GM19372 (cell line): ENCODE data around the gene TM9SF3.
"Not testable (repeated sequence)": the region's sequence is repeated elsewhere in the genome, so short reads cannot be mapped to it uniquely, and the experiment has no call there.

Source experiments
- ATAC-seq: cut with Tn5 transposase; IDR thresholded peaks from one replicate; pipeline ENCODE4 v1.9.1; 2021; ENCODE audit warnings: mild to moderate bottlenecking, low read depth, moderate library complexity; ENCODE audit not compliant: unreplicated experiment

TM9SF3 gene

GRCh38 chr10:96606216-96606615 lies 19.4 kb upstream of the TM9SF3 start:
- no peak for ATAC-seq

- ATAC-seq: no peak
Observed at GRCh38 chr10:96600337-96600736, 13.5 kb upstream of the TM9SF3 start.

DNA sequence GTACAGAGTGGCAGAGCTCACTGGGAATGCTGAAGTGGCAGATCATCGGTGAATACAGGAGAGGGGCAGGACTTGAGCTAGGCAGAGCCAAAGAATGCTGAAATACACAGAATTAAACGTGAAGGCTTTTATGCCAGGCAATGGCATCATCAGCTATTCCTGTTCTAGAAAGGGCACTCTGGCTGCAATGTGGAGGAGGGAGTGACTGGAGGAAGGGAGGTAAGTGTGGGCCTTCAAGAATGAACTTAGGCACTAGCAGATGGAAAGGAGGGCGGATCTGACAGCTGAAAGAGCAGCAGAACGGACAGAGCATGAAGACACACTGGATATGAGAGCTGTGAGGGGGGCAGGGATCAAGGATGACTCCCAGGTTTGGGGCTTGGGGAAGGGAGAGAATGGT lies 12.0 kb upstream of the TM9SF3 start:
- no peak for ATAC-seq

DNA sequence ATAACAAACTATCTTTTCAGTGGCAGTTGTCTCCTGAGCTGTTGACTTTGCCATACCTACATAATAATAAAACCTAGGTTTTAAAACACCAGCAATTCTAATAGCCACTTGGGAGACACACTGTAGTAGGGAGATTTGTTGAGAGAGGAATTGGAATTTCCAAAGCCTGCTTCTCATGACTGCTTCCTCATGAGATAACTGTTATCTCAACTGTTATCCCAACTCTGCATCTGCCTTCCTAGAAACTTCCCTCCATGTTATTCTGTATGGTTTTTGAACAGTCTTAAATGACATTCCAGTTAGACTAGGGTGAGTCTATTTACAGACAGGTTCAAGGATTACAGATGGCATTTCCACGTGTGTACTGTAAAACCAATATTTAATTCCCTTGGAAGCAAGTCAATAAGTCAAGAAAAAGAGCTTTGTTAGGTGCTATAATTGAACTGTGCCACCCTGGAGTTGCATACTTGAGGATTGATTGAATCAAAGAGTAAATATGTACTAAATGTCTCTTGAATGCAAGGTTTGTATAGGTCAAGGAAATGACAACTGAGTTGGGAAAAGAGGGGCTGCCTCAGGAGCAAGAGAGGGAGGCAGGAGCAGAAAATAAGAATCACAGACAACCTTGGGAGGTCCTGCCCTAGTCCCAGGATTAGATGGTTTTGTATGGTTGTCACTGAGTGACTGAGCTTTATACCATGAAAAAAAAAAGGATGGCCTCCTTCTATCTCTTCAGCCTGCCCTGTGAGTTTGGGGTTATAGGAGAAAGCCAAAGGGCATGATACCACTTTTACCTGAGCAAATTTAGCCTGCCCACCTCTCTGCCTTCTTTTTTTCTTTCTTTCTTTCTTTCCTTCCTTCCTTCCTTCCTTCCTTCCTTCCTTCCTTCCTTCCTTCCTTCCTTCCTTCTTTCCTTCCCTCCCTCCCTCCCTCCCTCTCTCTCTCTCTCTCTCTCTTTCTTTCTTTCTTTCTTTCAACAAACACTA lies 9.9 kb upstream of the TM9SF3 start:
- ATAC-seq: no peak

GRCh38 chr10:96595741-96596140 lies 8.9 kb upstream of the TM9SF3 start:
- ATAC-seq: no peak

DNA sequence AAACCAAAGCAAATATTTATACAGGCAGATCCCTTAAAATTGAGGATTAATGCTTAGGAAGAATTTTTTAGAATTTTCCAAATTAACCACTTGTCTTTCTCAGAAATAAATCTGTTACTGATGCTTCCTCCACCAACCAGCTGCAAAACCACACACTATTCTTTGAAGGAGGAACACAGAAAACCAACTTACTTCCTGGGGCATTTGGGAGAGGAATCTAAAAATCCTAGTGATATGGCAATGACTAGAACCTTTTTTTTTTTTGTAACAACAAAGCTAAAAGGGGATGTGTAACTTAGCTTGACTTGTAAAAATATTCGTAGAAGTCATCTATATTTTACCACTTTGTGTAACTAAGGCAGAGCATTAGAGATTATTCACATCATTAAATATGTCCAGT lies 5.1 kb upstream of the TM9SF3 start:
- ATAC-seq: no peak

- ATAC-seq: no peak
Observed at GRCh38 chr10:96588616-96589419, 2.0 kb upstream of the TM9SF3 start.

GRCh38 chr10:96588060-96588554 lies 1.3 kb upstream of the TM9SF3 start:
- no peak for ATAC-seq

DNA sequence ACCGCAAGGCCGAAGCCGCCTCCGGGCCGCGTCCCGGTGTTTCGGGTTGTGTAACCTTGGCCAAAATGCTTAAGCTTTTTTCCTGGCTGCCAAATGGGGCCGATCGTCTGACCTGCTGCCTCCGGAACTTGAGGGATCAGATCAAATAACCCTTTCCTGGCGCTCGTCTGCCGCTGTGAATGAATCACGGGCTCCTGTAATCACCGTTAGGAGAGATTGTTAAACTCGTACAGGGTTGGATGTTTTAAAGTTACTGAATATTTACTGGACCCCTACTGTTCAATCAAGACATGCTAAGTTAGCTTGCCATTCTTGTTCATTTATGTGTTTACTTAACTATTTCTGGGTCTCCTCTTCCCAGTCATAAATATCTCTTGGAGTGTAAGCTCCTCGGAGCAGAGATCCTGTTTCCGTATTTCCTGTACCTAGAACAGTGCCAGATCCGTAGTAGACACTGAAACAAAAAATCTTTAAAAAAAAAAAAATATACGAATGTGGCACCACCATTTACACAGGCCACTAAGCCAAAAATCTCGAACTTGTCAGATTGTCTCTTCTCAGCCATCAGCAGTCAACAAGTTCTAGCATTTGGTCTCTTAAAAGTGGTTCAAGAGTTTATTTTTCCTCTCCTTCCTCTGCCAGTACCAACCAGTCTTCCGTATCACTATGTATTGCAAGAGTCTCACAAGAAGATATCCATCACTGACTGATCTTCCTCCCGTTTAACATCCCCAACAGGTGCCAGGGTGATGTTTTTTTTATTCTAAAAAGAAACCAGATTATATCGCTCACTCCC lies 650 bp upstream of the TM9SF3 start:
- ATAC-seq: no peak

DNA sequence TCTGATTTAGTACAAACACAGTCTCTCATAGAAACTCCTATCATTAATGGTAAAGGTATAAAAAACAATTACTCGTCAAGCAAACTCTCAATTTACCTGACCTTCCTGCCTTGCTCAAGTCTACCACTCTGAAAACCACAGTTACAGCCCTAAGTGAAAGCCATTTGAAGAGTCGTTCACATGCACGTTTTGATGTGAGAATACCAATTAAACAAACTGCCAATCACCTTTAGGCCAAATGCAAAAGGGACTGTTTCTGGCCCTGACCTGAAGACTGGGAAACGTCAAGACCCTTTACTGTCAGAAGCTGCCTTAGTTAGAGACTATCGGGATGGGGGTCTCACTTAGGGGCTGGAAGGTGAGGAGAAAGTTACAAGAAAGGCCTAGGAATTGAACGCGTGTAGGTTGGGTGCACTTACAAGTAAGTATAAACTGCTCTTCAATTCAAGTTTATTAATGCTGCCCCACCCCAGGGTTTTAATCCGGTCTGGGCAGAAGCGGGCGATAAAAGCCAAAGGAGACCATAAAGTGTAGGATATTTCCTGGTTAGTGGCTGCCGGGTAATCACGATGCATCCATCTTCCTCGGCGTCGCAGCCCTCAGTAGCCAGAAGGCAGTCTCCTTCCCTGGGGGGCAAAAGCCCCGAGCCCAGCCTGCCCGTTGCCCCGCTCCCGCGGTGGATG lies 935 bp downstream of the TM9SF3 start:
- no peak for ATAC-seq

DNA sequence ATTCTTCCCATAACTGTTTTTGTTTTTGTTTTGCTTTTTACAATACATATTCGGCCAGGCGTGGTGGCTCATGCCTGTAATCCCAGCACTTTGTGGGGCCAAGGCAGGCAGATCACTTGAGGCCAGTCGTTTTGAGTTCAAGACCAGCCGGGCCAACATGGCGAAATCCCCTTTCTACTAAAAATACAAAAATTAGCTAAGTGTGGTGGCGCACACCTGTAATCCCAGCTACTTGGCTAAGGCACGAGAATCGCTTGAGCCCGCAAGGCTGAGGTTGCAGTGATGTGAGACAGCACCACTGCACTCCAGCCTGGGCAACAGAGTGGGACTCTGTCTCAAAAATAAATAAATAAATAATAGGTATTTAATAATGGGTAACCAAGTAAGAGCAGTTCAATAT lies 2.3 kb downstream of the TM9SF3 start:
- no peak for ATAC-seq

DNA sequence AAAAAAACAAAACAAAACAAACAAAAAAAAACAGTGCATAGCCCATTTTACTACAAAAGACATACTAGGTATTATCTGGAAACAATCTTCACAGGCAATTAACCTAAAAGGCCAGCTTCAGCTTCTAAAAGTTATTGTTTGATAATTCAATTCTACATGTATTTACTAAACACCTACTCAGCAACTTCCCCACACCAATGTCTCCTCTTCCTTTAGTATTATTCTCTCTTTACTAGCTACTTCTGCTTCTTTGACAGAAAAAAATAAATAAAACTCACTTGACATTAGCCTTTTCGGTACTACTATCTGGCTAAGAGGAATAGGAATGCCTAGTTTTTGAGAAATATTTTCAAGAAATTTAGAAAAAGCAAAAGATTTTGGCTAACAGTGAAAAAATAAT lies 2.8 kb downstream of the TM9SF3 start:
- no peak for ATAC-seq

GRCh38 chr10:96579133-96579532 lies 7.7 kb downstream of the TM9SF3 start:
- ATAC-seq: no peak

- ATAC-seq: no peak
Observed at GRCh38 chr10:96578633-96579032, 8.2 kb downstream of the TM9SF3 start.

DNA sequence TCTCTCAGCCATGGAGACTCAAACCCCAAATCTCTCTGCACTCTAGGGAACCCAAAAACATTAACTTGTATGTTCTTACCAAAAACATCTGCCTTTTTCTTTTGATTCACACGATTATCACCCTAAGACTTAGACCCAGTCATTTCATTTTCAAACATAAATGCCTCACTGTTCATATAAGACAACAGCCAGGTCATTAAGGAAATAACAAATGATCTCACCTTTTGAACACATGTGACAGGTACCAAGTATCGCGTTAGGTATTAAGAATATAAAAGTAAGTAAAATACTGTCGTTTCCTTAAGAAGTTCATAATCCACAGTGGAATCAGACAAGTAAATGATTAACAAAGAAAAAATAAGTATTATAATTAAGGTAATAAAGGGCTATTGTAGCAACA lies 8.8 kb downstream of the TM9SF3 start:
- no peak for ATAC-seq

DNA sequence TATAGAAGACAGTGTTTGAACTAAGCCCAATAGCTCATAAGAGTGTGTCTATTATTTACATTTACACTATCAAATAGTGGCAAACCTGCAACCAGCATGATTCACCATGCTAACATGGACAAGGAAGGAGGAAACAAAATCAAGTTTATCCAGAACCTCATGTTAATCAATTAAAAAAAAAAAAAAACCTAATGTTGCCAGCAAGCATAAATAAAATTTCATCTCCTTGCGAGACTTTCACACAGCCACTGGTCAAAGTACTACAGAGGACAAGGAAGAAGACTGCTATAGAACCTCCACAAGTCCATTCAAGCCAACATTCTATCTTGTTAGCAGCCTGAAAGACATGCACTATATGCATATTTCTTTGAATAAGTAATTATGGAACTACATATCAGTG lies 9.7 kb downstream of the TM9SF3 start:
- no peak for ATAC-seq

DNA sequence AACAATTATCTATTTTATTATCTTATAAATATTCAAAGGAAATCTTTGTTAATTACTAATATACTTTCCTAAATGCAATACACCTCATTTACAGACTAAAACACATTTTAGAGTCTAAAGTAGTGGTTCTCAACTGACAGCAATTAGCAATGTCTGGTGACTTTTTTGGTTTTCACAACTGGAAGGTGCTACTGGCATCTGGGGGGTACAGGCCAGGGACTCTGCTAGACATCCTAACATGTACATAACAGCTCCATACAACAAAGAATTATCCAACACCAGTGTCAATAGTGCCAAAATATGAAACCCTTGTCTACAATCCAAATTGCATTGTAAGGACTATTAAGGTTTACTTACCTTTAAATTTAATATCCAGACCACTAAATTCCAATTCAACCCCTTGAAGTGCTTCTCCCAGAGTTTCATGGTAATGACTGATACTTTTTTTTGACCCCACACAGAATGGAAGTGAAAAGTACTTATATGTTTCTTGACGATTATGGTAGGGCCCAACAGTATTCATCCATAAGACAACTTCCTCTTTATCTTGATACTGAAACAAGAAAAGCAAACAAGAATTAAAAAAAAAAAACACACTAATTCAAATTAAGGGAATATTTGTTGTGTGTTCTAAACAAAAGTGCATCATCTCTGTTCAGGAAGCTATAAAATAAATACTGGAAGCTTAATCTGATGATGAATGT lies 10.4 kb downstream of the TM9SF3 start:
- ATAC-seq: no peak

DNA sequence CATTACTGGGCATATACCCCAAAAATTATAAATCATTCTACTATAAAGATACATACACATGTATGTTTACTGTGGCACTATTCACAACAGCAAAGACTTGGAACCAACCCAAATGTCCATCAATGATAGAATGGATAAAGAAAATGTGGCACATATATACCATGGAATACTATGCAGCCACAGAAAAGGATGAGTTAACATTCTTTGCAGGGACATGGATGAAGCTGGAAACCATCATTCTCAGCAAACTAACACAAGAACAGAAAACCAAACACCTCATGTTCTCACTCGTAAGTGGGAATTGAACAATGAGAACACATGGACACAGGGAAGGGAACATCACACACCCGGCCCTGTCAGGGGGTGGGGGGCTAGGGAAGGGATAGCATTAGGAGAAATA lies 12.2 kb downstream of the TM9SF3 start:
- ATAC-seq: not testable (repeated sequence)

DNA sequence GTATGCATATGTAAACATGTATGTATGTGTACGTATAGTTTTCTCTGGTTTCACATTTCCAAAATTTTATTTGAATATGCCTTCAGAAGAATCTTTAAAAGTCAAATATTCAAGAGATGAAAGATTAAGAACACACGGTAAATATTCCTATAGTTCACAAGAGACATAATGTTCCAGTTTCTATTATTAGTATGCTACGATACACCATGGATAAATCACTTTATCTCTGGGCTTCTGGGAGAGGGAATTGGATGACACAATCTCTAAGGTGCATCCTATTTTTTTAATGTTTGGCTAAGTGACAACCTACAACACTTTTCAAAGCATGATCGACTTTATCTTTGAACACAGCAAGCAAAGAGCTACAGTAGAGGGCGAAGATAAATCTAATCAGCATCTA lies 13.8 kb downstream of the TM9SF3 start:
- ATAC-seq: no peak
